IMR-90 (cell line): ENCODE results near the gene FAM174B. TPM values are rescaled to one million over a fixed set of nuclear protein-coding genes. Genes with fewer than 3 reads are reported as not detected.

Source experiments
- ATAC-seq: fragments of 200-7000 bp; cut with Tn5 transposase; 2 replicates; pipeline ENCODE4 v1.9.1; 2020; ENCODE audit warnings: low read depth, mild to moderate bottlenecking, moderate library complexity
- BruUV-seq: library from RNA; stranded (reverse); fragments of 400-500 nt; replicated peaks from 2 replicates; lab custom pipeline; 2021; lab: Mats Ljungman, UMichigan
- CTCF ChIA-PET: fragments of 300-600 bp; formaldehyde crosslinking; extraction: SDS; loops from one replicate; lab custom pipeline; 2021; ENCODE audit warnings: antibody characterized with exemption; lab: Yijun Ruan, JAX
- POLR2A ChIA-PET: fragments of 300-600 bp; sonication (Branson Sonifier 250); formaldehyde crosslinking; loops from one replicate; lab custom pipeline; 2022; ENCODE audit warnings: antibody characterized with exemption; ENCODE audit not compliant: unreplicated experiment; lab: Charles Lee
- DNase-seq: peaks from one replicate; pipeline ENCODE4 v3.0.0; 2013
- H2AFZ ChIP-seq: replicated peaks from 2 replicates; pipeline ENCODE3; 2013; ENCODE audit warnings: low read length, mild to moderate bottlenecking; ENCODE audit not compliant: poor library complexity
- H2AK5ac ChIP-seq: 2 replicates; pipeline ENCODE4 v1.6.1; 2013; ENCODE audit warnings: low read depth, low read length, inconsistent platforms
- H2AK9ac ChIP-seq: replicated peaks from 2 replicates; pipeline ENCODE3; 2013; ENCODE audit warnings: mild to moderate bottlenecking, low read depth, low read length, moderate library complexity; ENCODE audit not compliant: poor library complexity
- H2BK120ac ChIP-seq: 2 replicates; pipeline ENCODE4 v1.6.1; 2013; ENCODE audit warnings: low read depth, low read length, inconsistent platforms
- H2BK15ac ChIP-seq: 3 replicates; pipeline ENCODE4 v1.6.1; 2013; ENCODE audit warnings: low read depth, low read length, inconsistent platforms
- H2BK20ac ChIP-seq: 2 replicates; pipeline ENCODE4 v1.6.1; 2013; ENCODE audit warnings: low read depth, mild to moderate bottlenecking, inconsistent platforms, low read length, moderate library complexity
- H2BK5ac ChIP-seq: 2 replicates; pipeline ENCODE4 v1.6.1; 2013; ENCODE audit warnings: mild to moderate bottlenecking, low read depth, low read length, inconsistent platforms; ENCODE audit not compliant: poor library complexity, severe bottlenecking
- H3K14ac ChIP-seq: replicated peaks from 2 replicates; pipeline ENCODE4 v1.6.1; 2013; ENCODE audit warnings: low read depth, low read length, inconsistent platforms
- H3K18ac ChIP-seq: 2 replicates; pipeline ENCODE4 v1.6.1; 2013; ENCODE audit warnings: low read depth, low read length, control low read depth
- H3K23ac ChIP-seq: 2 replicates; pipeline ENCODE4 v1.6.1; 2013; ENCODE audit warnings: low read depth, low read length, inconsistent platforms
- H3K27ac ChIP-seq: 2 replicates; pipeline ENCODE4 v1.5.1; 2013; ENCODE audit warnings: mild to moderate bottlenecking, control low read depth, low read length; ENCODE audit not compliant: insufficient read depth
- H3K27me3 ChIP-seq: 2 replicates; pipeline ENCODE4 v1.6.1; 2013; ENCODE audit warnings: low read length; ENCODE audit not compliant: control insufficient read depth, insufficient read depth
- H3K36me3 ChIP-seq: 2 replicates; pipeline ENCODE4 v1.6.1; 2013; ENCODE audit warnings: low read length, mixed read lengths; ENCODE audit not compliant: control insufficient read depth, insufficient read depth
- H3K4ac ChIP-seq: 2 replicates; pipeline ENCODE4 v1.6.1; 2013; ENCODE audit warnings: low read depth, low read length, inconsistent platforms
- H3K4me1 ChIP-seq: 2 replicates; pipeline ENCODE4 v1.6.1; 2013; ENCODE audit warnings: low read length, mixed read lengths; ENCODE audit not compliant: control insufficient read depth, insufficient read depth
- H3K4me2 ChIP-seq: 2 replicates; pipeline ENCODE4 v1.6.1; 2013; ENCODE audit warnings: low read depth, mild to moderate bottlenecking, control low read depth, low read length, moderate library complexity
- H3K4me3 ChIP-seq: 2 replicates; pipeline ENCODE4 v1.5.1; 2013; ENCODE audit warnings: low read depth, mild to moderate bottlenecking, control low read depth, low read length, moderate library complexity; ENCODE audit not compliant: insufficient read depth
- H3K56ac ChIP-seq: 2 replicates; pipeline ENCODE4 v1.6.1; 2013; ENCODE audit warnings: low read length, inconsistent platforms; ENCODE audit not compliant: insufficient read depth; ENCODE audit errors: extremely low read depth
- H3K79me1 ChIP-seq, 2 experiments: 2 replicates each; pipeline ENCODE4 v1.6.1; 2013; ENCODE audit warnings: low read length in 2 of 2, inconsistent platforms in 1 of 2, low read depth in 1 of 2
- H3K9ac ChIP-seq: 2 replicates; pipeline ENCODE4 v1.6.1; 2013; ENCODE audit warnings: low read depth, low read length, control low read depth
- H3K9me1 ChIP-seq: 2 replicates; pipeline ENCODE4 v1.6.1; 2013; ENCODE audit warnings: low read length, inconsistent platforms; ENCODE audit not compliant: insufficient read depth
- H3K9me3 ChIP-seq: 2 replicates; pipeline ENCODE4 v1.6.1; 2013; ENCODE audit warnings: low read length; ENCODE audit not compliant: control insufficient read depth, insufficient read depth
- H4K20me1 ChIP-seq: 2 replicates; pipeline ENCODE4 v1.6.1; 2013; ENCODE audit warnings: low read length, inconsistent platforms; ENCODE audit not compliant: insufficient read depth
- H4K5ac ChIP-seq: 2 replicates; pipeline ENCODE4 v1.6.1; 2013; ENCODE audit warnings: mild to moderate bottlenecking, low read depth, low read length, control low read depth
- H4K8ac ChIP-seq, 2 experiments: 2 replicates each; pipeline ENCODE4 v1.6.1; 2013; ENCODE audit warnings: low read depth in 2 of 2, low read length in 2 of 2, control low read depth in 1 of 2, inconsistent platforms in 1 of 2
- H4K91ac ChIP-seq: 2 replicates; pipeline ENCODE4 v1.6.1; 2013; ENCODE audit warnings: low read depth, low read length, inconsistent platforms; ENCODE audit not compliant: insufficient read depth
- CEBPB ChIP-seq: IDR thresholded peaks from 2 replicates; pipeline ENCODE4 v1.6.1; 2012; ENCODE audit warnings: low read depth, low read length, improper control_type of control experiment
- CHD1 ChIP-seq: IDR thresholded peaks from 2 replicates; pipeline ENCODE4 v1.6.1; 2012; ENCODE audit warnings: low read depth, low read length, improper control_type of control experiment
- FOS ChIP-seq: fragments of 150-350 bp; IDR thresholded peaks from 2 replicates; pipeline ENCODE4 v1.6.1; 2016; ENCODE audit warnings: low read depth, low read length
- MAFK ChIP-seq: IDR thresholded peaks from 2 replicates; pipeline ENCODE4 v1.6.1; 2012; ENCODE audit warnings: low read depth, low read length, improper control_type of control experiment
- NFE2L2 ChIP-seq: fragments of 150-350 bp; IDR thresholded peaks from 2 replicates; pipeline ENCODE4 v1.6.1; 2016; ENCODE audit warnings: low read depth, mild to moderate bottlenecking, low read length
- POLR2A ChIP-seq: IDR thresholded peaks from 2 replicates; pipeline ENCODE4 v1.6.1; 2012; ENCODE audit warnings: mild to moderate bottlenecking, low read depth, low read length
- RCOR1 ChIP-seq: IDR thresholded peaks from 2 replicates; pipeline ENCODE4 v1.6.1; 2012; ENCODE audit warnings: mild to moderate bottlenecking, low read length, improper control_type of control experiment; ENCODE audit not compliant: insufficient replicate concordance
- RFX5 ChIP-seq: IDR thresholded peaks from 2 replicates; pipeline ENCODE4 v1.8.0; 2012; ENCODE audit warnings: low read depth, mild to moderate bottlenecking, low read length, moderate library complexity
- SMC3 ChIP-seq: fragments of 150-350 bp; IDR thresholded peaks from 2 replicates; pipeline ENCODE4 v1.6.1; 2016; ENCODE audit warnings: low read depth, mild to moderate bottlenecking, antibody characterized with exemption, low read length, moderate library complexity
- WGBS, 2 experiments: methylation state at CpG; one replicate each; pipeline versions ENCODE4 v1.1.5 to v1.1.7; 2013; ENCODE audit warnings: missing lambda C conversion rate in 2 of 2; ENCODE audit not compliant: insufficient read length in 1 of 2; ENCODE audit errors: extremely low coverage in 2 of 2; 5-methylcytosine and 5-hydroxymethylcytosine counted together
- dilution Hi-C: fragments of 300-500 bp; cut with HindIII; formaldehyde crosslinking; loops from one replicate; pipeline ENCODE4 v1.14.3; 2018; ENCODE audit warnings: low sequenced_read_pairs; ENCODE audit not compliant: unreplicated experiment
- in situ Hi-C: fragments of 300-500 bp; cut with MboI; formaldehyde crosslinking; loops from 3 replicates; pipeline ENCODE4 v1.14.3; 2019; ENCODE audit warnings: low sequenced_read_pairs, inconsistent platforms, mixed read lengths
- intact Hi-C: fragments of 100-400 bp; cut with micrococcal nuclease; formaldehyde crosslinking; loops from 2 replicates; pipeline ENCODE4 v1.10.0; 2022
- polyA plus RNA-seq, 3 experiments: library from polyadenylated mRNA; depleted of rRNA; stranded (reverse); fragments of >200 nt; gene quantifications; 2 replicates each; pipeline ENCODE4 v1.2.3, GENCODE V29; 2012; ENCODE audit warnings: low replicate concordance in 1 of 3
- total RNA-seq: library from RNA; depleted of rRNA; stranded (reverse); fragments of >200 nt; gene quantifications from 2 replicates; pipeline ENCODE4 v1.2.3, GENCODE V29; 2012
- TF ChIP-seq, protein P1 (sequence below): fragments of 150-350 bp; IDR thresholded peaks from 2 replicates; pipeline ENCODE4 v1.6.1; 2017; ENCODE audit warnings: mild to moderate bottlenecking, antibody characterized with exemption, low read length, low read depth

Gene FAM174B
- total and polyA plus RNA-seq, 2 of the 4 experiments (the other 2 are of a cell fraction): 0.18 to 0.56 TPM

DNA sequence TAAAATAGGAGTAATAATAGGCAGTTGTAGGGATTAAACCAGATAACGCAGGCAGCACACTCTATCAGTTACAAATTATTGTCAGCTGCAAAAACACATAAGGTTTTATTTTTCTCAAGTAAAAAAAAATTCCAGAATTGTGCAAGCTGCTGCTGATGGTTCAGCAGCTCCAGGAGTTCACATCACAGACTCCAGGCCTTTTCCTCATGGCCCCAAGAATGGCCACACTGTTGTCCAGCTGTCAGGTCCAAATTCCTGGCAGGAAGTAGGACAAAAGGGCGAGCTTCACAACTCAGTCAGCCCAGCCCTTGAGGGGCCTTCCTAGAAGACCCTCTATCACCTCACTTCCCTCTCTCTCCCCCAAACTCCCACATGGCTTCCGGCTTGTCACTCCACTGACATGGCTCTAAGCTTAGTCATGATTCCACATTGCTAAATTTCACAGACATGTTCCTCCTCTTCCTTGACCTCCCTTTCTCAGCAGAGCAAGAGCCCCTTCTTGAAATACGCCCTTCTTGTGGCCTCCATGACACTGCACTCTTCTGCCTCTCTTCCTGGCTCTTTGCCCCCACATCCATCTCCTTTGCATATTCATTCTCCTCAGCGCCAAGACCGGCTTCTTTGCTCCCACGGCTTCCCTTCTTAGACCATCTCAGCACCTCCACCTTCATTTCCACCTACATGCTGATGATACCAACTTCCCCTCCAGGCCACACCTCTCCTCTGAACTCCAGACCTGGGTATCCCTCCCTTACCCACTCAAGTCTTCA lies 27.4 kb upstream of the FAM174B start:
- no peak overlapping the region for H3K4me3 ChIP-seq
- H3K23ac ChIP-seq: no peak overlapping the region
- in situ Hi-C loops: no loop called here
- H2BK20ac ChIP-seq: no peak overlapping the region
- H2AK5ac ChIP-seq: no peak overlapping the region
- no peak overlapping the region; the same call in 1 of the 2 replicates for H3K18ac ChIP-seq
- intact Hi-C loops: no loop called here
- no peaks in the 10 kb centered on the region for H3K79me1 ChIP-seq
- 72% methylated on average over 6 of the region's 7 CpGs; no CpG with 5 or more reads in 1 of the 2 experiments for WGBS, 2 experiments
- H2BK120ac ChIP-seq: no peak overlapping the region
- ATAC-seq: no peak
- TF ChIP-seq NFE2L2 (no peak), CEBPB (no peak), MAFK (no peak), RFX5 (no peak), SMC3 (no peak), FOS (no peak), POLR2A (no peak), CHD1 (no peak), RCOR1 (no peak)
- TF ChIP-seq, protein P1, sequence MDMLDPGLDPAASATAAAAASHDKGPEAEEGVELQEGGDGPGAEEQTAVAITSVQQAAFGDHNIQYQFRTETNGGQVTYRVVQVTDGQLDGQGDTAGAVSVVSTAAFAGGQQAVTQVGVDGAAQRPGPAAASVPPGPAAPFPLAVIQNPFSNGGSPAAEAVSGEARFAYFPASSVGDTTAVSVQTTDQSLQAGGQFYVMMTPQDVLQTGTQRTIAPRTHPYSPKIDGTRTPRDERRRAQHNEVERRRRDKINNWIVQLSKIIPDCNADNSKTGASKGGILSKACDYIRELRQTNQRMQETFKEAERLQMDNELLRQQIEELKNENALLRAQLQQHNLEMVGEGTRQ: no peak
- H4K8ac ChIP-seq: no peak overlapping the region
- H2BK15ac ChIP-seq: no peak overlapping the region
- ChIA-PET POLR2A (no interaction called here), CTCF (no interaction called here)
- no peak overlapping the region for H4K5ac ChIP-seq
- peaks cover 3% of the 10 kb centered on the region; the same call in 1 of the 2 replicates for H3K27me3 ChIP-seq
- H2BK5ac ChIP-seq: no peak overlapping the region
- no TSS peak for BruUV-seq
- DNase-seq: no peak
- no peaks in the 10 kb centered on the region for H3K36me3 ChIP-seq
- no peaks in the 10 kb centered on the region for H4K20me1 ChIP-seq
- dilution Hi-C loops: no loop called here
- no peak overlapping the region for H3K27ac ChIP-seq
- H3K4me2 ChIP-seq: no peak overlapping the region
- no peaks in the 10 kb centered on the region for H3K9me1 ChIP-seq
- no peak overlapping the region for H3K4ac ChIP-seq
- no peak overlapping the region for H3K14ac ChIP-seq
- no peak overlapping the region for H4K91ac ChIP-seq
- no peak overlapping the region for H2AFZ ChIP-seq
- H3K4me1 ChIP-seq: peaks cover 1% of the 10 kb centered on the region; the same call in 1 of the 2 replicates
- no peak overlapping the region for H3K56ac ChIP-seq
- H3K9ac ChIP-seq: no peak overlapping the region
- no peaks in the 10 kb centered on the region for H3K9me3 ChIP-seq
- no peak overlapping the region for H2AK9ac ChIP-seq
